Kidney epithelial cell (primary cell): Measurements from ENCODE around the gene KCNJ16. TPM values are rescaled to one million over a fixed set of nuclear protein-coding genes. Genes with fewer than 3 reads are reported as not detected.

Experiments used
- DNase-seq: peaks from one replicate; pipeline ENCODE4 v3.0.0-alpha.2; 2010; ENCODE audit warnings: low read depth
- H3K27me3 ChIP-seq: 2 replicates; pipeline ENCODE4 v1.6.0; 2011; ENCODE audit warnings: low read length; ENCODE audit not compliant: control insufficient read depth, insufficient read depth
- H3K36me3 ChIP-seq: 2 replicates; pipeline ENCODE4 v1.5.1; 2011; ENCODE audit warnings: low read length; ENCODE audit not compliant: control insufficient read depth, insufficient read depth
- H3K4me3 ChIP-seq: 2 replicates; pipeline ENCODE4 v1.5.1; 2011; ENCODE audit warnings: low read depth, mild to moderate bottlenecking, control low read depth, low read length
- CTCF ChIP-seq: IDR thresholded peaks from 2 replicates; pipeline ENCODE4 v1.5.1; 2011; ENCODE audit warnings: mild to moderate bottlenecking, moderate library complexity, low read length, control low read depth, inconsistent platforms; ENCODE audit not compliant: insufficient read depth, poor library complexity, severe bottlenecking
- total RNA-seq: library from RNA; depleted of rRNA; stranded (reverse); fragments of >200 nt; gene quantifications from 2 replicates; pipeline ENCODE4 v1.2.3, GENCODE V29; 2015

The KCNJ16 gene
- total RNA-seq, 1 donor from 2014 or later: 4.1 TPM

GRCh38 chr17:70116919-70117318 lies 41.9 kb downstream of the KCNJ16 start:
- H3K36me3 ChIP-seq: peaks cover 2% of the 10 kb centered on the region
- TF ChIP-seq CTCF: no peak
- H3K27me3 ChIP-seq: no peaks in the 10 kb centered on the region
- DNase-seq: no peak
- no peak overlapping the region for H3K4me3 ChIP-seq

GRCh38 chr17:70119545-70119944 lies 44.5 kb downstream of the KCNJ16 start:
- TF ChIP-seq CTCF: no peak

GRCh38 chr17:70119983-70120382 lies 45.0 kb downstream of the KCNJ16 start:
- H3K4me3 ChIP-seq: no peak overlapping the region
- no peaks in the 10 kb centered on the region for H3K27me3 ChIP-seq
- TF ChIP-seq CTCF: no peak
- no peak for DNase-seq
- peaks cover 3% of the 10 kb centered on the region for H3K36me3 ChIP-seq

More at GRCh38 chr17:70119545-70119944, 44.5 kb downstream of the KCNJ16 start:
- no peak for DNase-seq
- Histone ChIP-seq H3K27me3 (no peaks in the 10 kb centered on the region), H3K4me3 (no peak overlapping the region), H3K36me3 (peaks cover 3% of the 10 kb centered on the region)

GRCh38 chr17:70120425-70120824 lies 45.4 kb downstream of the KCNJ16 start:
- Histone ChIP-seq H3K27me3 (no peaks in the 10 kb centered on the region), H3K4me3 (no peak overlapping the region), H3K36me3 (peaks cover 3% of the 10 kb centered on the region)
- DNase-seq: no peak
- TF ChIP-seq CTCF: no peak

GRCh38 chr17:70121126-70121525 lies 46.1 kb downstream of the KCNJ16 start:
- Histone ChIP-seq H3K36me3 (peaks cover 3% of the 10 kb centered on the region), H3K4me3 (no peak overlapping the region), H3K27me3 (no peaks in the 10 kb centered on the region)
- no peak for DNase-seq
- no peak for TF ChIP-seq CTCF

- no peak for TF ChIP-seq CTCF
- DNase-seq: no peak
- Histone ChIP-seq H3K27me3 (no peaks in the 10 kb centered on the region), H3K36me3 (peaks cover 3% of the 10 kb centered on the region), H3K4me3 (no peak overlapping the region)
Observed at GRCh38 chr17:70123193-70123592, 48.2 kb downstream of the KCNJ16 start.
